HG02623 (cell line): ENCODE results near the gene GTSE1.

ENCODE experiments used
- ATAC-seq: cut with Tn5 transposase; IDR thresholded peaks from one replicate; pipeline ENCODE4 v1.9.1; 2021; ENCODE audit warnings: moderate library complexity; ENCODE audit not compliant: unreplicated experiment

GTSE1 gene

DNA sequence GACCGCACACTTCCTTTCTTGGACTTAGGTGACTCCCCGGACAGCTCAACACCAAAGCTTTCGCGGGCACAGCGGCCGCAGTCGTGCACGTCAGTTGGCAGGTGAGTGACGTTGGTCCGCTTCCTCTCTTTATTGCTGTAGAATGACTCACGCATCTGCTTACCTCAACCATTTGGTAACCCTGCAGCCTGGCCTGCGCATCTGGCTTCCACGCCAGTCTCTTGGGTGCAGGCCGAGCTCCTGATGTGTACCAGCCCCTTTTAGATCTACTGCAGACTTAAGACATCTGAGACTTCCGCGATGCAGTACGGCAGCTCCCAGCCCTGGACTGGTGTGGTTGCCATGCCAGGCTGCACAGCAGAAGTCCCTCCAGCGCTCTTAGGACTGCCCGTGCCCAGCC, 26.5 kb downstream of the GTSE1 start:
- ATAC-seq, result no peak

DNA sequence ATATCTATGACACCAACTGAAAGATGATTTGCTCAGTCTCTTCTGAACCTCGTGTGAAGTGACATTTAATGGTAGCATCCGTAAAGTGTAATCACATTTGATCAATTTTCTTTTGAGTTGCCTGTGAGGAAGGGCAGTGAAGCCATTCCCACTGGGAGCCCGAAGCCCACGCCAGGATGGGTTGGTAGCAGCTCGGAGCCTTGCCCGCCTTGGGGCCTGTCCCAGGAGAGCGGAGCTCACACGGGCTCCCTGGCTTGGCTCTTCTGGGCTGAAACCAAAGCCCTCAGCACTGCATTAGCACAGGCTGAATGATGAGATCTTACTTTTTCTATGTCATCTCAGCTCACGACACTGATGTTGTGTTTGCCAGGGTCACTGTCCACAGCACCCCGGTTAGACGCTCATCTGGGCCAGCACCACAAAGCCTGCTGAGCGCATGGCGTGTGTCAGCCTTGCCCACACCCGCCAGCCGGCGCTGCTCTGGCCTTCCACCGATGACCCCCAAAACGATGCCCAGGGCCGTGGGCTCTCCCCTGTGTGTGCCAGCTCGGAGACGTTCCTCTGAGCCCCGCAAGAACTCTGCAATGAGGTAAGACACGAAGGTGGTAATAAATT, 29.5 kb downstream of the GTSE1 start:
- ATAC-seq, result no peak

DNA sequence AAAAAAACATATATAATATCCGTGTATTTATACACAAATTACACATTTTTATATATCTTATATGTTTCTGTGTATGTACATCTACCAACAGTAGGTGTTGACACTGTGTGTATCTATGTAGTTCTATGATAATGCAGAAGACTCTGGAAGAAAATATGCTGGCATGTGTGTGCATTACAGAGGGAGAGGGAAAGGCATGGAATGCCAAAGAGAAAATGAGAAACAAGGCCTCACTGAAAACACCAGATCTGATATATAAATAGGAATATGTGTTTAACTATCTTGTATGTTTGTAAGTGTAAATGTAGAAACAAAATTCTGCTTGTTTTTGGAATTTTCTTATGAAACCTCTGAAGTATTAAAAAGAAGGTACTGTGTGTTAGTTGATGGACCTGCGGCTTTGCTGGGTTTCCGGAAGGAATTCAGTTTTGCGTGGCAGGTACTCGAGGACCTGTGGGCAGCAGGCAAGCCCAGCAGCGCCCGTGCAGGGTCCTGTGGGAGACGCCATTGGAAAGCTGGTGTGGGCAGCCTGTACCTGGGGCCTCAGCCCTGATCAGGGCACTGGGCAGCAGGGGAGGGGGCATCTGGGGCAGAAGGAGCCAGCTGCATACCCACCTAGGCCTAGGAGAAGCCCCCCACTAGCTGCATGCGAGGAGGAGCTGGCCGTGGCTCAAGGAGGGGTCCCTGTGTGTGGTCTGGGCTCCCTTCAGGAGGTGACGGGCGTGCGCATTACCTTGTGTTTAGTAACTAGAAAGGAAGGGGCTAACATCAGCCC, 31.2 kb downstream of the GTSE1 start:
- no peak for ATAC-seq

DNA sequence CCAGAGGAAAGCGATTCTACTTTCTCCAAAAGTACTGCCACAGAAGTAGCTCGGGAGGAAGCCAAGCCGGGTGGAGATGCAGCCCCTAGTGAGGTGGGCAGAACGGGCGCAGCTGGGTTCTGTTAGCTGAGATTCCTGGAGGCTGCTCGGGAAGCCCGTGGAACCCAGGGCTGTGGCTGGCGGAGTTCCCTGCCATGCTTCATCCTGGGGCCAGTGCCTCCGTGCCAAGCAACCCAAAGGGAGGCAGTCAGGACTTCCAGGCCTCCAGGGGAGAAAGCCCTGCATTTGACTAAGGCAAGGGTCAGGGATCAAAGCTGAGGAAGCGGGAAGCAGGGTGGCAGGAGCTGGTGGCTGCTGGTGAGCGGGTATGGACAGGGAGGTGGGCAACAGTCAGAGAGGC, 32.1 kb downstream of the GTSE1 start:
- ATAC-seq, result no peak

DNA sequence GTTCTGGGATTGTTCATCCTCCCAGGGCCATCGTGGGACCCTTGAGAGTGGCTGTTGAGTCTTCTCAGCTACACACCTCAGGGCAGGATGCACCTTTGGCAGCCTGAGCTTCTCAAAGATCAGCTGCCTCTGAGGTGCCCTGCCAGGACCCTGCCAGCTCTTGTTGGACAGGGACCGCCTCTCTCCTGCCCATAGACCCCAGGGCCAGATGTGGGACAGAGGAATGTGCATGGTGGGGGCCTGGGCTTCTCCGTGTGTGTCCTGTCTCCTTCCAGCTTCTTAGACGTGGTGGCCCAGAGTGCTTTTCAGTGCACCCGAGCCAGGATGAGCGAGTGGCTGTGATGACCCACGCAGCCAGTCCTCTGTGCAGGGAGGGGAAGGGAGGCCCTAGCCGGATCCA, 32.9 kb downstream of the GTSE1 start:
- no peak for ATAC-seq

DNA sequence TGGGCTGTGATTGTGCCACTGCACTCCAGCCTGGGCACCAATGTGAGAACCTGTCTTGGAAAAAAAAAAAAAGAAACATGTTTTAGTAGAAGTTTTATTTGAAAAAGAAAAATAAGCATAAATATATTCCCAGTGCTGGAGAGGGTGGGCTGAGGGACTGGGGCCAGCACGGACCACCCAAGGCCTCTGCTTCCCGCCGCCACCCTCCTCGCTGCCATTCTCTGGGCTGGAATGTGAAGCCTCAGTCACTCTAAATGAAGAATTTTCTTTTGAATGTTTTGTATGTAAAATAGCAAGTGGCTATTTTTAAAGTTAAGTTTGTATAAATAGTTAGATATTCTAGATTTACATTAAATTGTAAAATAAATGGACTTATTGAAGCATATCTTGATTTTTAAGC, 33.8 kb downstream of the GTSE1 start:
- ATAC-seq, result no peak

DNA sequence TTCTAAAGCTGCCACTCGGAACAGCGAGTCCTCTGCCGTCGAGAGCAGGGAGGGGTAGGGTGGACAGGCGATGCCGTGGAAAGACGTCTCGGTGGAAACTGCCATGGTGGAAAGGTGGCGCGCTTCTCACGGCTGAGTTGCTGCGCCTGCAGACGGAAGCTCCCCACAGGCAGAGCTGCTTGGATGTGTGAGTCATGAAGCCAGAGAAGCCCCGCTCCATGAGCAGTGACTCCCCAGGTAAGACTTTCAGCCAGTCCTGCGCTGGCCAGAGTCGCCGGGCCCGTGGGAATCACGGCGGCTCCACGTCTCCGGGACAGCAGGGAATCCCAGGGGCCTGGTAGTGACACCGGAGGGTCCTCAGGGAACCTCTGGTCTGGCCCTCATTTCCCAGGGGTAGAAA, 34.8 kb downstream of the GTSE1 start:
- no peak for ATAC-seq

DNA sequence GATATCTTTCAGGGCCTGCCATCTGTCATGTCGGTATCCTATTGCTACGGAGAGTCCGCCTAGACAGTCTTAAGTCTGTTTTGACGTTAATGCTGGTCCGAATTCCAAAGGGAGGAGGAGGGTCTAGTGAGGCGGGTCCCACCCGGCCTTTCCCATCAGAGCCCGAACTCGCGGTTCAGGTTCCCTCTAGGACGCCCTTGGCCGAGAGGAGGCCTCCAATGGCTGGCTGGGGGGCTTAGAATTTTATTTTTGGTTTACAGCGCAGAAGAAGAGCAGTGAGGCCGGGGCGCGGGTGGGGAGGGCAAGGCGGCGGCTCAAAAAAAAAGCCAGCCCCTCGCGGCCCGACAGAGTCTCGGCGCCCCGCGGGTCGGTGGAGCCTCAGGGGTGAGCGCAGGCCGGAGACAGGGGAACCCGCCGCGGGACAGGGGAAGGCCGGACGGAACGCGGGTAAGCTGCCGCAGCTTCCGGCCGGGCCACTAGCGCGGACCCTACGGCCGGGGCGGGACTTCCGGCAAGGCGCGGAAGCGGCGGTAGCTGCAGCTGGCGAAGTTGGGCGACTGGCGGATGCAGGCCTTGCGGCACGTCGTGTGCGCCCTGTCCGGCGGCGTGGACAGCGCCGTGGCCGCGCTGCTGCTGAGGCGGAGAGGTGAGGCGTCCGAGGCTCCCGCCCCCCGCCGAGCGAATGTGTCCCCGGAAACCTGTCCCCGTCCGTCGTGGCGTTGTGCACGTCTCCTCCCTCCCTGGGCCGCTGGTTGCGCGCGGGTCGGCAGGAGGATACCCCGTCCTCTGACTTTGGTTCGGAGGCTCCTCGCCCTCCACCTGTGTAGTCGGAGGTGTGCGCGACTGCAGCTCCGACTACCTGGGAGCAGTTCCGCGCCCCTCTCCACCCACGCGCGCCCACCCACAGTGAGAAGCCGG, 38.8 kb downstream of the GTSE1 start, which contains the start of gene TRMU:
Gene TRMU, plus strand, starts transcription at position 514 of the 918 bp plus-strand sequence. Its CDS starts 51 bp downstream, at position 565.
- ATAC-seq, result no peak

DNA sequence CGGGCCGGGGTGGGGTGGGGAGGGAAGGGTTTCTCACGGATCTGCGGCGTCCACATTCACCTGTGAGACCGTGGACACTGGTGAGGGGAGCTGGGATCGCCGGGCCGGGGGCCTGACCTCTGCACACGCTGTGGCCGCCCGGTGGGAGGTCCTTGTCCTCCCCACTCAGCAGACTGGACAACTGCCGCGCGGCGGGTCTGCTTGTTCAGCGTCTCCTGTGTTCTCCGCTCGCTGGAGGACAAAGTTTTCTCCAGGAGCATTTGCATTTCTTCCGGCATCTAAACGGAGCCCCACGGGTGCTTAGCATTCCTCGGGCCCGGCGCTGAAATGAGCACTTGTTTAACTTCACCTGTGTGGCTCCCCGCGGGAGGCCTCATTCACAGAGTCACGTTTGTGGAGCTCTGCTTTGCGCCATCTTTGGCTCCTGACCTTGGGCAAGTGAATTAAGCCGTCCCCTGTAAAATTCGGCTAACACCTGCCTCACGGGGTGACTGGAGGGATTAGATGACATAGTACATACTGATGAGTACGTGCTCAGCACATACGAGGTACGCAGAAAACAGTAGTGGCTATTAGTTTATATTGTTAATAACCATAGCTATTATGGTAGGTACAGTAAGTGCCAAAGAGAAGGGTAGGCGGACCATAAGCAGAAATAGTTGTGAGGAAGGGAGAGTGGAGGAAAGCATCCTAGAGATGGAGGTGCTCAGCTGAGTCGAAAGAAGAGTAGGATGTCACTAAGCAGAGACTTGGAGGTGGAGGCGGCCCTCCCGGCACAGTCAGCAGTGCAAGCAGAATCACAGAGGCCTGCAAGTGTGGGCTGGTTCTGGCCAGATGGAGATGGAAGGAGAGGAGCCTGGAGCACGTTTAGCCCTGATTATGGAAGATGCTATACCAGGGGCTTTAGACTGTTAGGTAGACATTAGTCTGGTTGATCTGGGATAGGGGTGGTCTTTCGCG, 39.7 kb downstream of the GTSE1 start:
- ATAC-seq, result no peak

DNA sequence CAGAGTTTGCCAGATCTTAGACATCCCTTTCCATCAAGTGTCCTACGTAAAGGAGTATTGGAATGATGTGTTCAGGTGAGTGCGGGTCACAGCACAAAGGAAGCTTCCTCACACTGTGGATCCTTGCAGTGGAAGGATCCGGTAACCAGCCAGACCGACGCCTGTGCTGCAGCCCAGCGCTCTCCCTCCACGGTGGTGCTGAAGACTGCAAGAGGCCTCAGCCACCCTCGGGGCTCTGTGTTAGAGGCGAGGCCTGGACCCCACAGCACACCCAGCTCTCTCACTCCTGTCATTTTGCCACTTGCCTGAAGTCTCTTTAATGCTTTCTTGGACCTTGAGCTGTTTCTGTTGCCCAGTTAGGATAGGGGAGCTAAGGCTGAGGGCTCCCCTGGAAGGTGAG, 41.2 kb downstream of the GTSE1 start:
- no peak for ATAC-seq

DNA sequence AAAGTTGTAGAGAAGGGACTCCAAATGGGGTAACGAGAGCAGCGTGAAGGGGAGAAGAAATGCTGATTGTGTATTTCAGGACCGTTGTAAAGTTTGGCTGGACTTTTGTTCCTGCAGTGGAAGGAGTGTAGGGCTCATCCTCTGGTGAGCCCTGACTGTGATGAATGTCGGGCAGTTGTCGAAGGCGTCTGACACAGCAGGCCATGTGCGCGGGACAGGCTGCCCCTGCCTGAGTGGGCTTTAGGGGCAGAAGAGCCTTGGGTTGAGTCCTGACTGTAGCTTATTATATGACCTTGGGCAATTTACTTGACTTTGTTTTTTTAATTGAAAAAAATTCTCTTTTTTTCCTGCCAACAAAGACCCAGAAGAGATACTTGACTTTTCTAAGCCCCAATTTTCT, 42.0 kb downstream of the GTSE1 start:
- no peak for ATAC-seq

DNA sequence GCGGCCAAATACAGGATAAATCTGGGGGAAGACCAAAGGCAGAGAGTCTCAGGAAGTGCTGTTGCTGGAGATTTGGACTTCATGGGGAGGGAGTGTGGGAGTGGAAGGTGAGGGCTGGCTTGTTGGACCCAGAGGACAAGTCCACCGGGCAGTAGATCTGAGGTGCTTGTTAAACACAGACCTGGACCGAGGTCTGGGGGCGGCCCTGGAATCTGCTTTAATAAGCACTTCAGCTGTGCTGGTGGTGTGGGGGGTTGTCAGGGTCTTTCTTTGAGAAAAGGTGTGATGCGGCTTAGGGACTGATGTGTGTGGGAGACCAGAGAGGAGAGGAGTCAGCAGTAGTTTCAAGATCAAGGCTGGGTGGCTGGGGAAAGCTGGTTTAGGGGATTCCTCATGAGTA, 43.3 kb downstream of the GTSE1 start:
- no peak for ATAC-seq

DNA sequence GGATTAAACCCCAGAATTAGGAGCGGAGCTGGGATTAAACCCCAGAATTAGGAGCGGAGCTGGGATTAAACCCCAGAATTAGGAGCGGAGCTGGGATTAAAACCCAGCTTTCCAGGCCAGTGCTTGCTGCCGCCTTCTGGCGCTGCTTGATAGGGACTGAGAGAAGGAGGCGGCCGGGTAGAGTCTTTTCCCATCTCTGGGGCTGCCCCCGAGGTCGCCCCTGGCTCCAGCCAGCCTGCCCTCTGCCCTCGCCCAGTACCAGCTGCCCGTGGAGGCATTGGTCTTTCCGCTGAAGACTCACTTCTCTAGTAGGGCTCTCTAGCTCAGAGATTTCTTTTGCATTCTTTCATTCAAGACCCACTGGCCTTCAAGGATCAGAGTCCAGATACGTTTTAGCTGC, 44.0 kb downstream of the GTSE1 start:
- ATAC-seq, result no peak

DNA sequence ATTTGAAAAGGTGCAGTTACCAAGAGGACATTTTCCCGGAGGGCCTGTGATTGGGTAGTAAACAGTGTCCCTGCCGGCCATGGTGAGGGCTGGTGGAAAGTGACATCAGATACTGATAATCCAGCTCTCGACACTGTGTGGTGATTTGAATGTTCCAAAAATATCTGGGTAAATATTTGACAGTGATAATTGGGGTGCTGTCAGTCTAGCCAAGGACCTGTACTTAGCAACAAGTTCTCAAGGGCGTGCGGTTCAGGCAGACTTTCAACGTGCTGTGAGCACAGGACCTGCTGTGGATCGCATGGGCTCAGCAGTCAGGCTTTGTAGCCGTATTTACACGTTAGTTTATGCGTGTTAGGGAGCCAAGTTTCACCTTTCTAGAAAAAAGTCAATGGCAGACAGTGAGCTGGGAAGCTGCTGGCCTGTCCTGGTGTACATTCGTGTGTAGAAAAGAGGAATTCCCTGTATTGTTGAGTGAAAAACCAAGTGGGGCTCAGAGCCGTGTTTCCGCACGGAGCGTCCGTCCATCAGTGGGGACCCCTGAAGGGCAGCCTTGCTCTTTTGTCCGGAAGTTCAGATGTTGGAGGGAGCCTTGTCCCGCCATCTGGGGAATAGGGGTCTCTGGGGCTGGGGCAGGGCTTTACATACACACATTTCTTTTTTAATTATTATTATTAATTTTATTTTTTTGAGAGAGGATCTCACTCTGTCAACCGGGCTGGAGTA, 50.2 kb downstream of the GTSE1 start:
- ATAC-seq, result no peak

DNA sequence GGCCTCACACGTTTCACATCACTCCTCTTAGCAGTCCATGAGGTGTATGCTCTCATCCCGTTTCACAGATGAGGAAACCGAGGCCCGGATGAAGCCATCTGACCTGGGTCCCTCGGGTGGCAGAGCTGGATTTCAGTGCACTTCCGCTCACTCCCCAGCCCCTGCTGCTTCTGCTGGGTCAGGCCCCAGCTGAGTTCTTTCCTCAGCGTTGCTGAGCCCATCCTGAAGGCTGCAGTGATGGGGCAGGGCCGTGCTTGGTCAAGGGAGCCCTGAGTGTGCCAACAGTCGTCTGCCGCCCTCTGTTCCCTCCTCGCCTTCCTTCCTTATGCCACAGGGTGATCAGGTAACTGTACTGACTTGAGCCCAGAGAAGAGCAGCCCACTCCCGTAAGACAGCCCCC, 51.0 kb downstream of the GTSE1 start:
- no peak for ATAC-seq

DNA sequence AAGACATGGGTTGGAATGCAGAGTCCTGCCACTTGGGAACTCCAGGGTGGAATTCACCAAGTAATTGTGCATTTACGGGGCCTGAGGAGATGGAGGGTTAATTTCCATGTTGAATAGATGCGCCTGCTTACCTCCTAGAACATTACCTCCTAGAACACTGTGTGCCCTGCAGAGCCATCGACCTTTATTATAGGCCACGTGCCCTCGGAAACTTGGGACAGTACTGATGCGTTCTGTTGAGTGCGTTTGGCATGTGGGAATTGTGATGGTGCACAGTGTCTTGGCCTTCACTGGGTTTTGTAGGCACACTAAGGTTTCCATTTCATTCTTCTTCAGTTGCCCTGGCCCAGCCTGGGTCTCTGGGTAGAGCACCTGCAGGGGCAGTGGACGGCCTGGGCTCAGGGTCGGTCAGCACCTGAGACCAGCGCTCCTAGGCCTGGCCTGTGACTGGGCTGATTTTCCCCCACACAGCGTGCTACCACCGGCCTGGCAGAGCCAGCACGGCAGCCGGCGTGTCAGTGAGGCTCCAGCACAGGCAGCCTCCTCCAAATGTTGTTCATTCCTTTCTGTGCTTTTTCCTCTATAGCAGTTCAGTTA, 51.5 kb downstream of the GTSE1 start:
- no peak for ATAC-seq

DNA sequence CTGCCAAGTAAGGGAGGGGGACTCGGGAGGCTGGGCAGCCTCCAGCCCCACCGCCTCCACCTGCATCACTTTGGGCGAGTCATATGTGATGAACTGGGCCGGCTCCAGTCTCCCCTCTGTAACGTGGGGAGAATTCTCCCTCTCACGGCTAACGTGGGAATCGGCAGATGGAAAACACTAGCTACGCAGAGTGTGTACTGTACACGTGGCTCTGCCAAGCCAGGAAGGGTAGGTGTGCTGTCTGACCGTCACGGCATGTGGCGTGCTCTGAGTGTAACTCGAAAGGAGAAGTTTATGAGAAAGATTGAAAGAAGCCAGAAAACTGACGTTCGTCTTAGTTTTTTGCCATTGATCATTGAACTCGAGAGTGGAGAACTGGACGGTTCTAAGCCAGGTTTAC, 52.6 kb downstream of the GTSE1 start:
- ATAC-seq, result no peak

DNA sequence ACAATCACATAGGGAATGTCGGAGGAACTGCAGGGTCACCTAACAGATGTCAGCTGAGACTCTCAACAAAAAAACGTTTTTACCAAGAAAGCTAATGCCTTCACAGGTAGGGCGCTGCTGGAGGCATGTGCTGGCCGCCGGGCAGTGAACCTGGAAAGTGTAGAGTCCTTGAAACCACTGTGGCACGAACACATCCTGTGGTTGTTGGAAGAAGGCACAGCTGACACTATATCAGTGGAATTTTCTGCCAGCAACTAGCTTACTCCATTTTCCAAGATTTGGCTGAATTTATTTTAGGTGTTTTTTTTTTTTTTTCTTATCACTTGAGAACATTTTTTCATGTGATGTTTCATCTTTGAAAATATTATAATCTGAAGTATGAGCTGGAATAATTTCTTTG, 53.0 kb downstream of the GTSE1 start:
- no peak for ATAC-seq

DNA sequence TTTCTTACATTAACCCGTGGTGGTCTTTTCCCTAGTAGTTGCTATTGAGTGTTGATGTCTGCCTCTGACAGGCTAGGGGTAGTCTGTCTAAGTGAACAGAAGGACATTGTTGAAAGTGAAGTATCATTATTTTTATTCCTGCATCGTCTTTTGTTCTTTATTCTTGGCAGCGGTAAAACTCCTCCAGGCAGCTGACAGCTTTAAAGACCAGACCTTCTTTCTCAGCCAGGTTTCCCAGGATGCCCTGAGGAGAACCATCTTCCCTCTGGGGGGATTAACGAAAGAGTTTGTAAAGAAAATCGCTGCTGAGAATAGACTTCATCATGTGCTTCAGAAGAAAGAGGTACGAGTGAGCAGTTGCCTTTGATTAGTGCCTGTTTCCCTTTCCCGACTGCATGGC, 53.5 kb downstream of the GTSE1 start:
- ATAC-seq, result no peak

DNA sequence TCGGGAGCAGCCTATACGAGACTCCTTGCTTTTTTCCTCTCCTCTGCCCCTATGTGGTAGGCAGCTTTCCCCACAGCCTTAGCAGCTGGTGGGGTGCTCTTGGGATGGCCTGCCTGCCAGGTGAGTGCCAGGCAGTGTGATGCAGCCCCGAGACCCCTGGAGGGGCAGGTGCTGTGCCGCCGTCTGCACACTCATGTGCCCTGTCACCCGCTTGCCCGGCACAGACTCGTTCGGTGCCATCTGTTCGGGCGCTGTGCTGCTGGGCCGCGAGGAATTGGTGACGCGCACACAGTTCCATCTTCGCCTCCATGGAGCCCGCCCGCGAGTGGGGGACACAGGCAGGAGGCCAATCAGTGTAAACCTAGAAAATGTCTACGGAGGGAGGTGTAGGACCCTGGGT, 54.0 kb downstream of the GTSE1 start:
- ATAC-seq, result no peak
